Measurements from ENCODE around the gene HAND1. TPM values are rescaled to one million over a fixed set of nuclear protein-coding genes. Genes with fewer than 3 reads are reported as not detected.
A peak's percentile ranks its signal among the peaks of the same experiment; 100 is the strongest.

Gene HAND1
- total RNA-seq, 2 experiments from 2014 or later, result not detected

- Mint-ChIP-seq H3K9me3 (no peaks in the 10 kb centered on the region), H3K4me1 (no peaks in the 10 kb centered on the region), H3K4me3 (no peak overlapping the region), H3K36me3 (no peaks in the 10 kb centered on the region), H3K27ac (no peak overlapping the region), H3K27me3 (peaks cover 67% of the 10 kb centered on the region)
- DNase-seq (no peak), ATAC-seq (ENCODE audit: low read depth) (no peak)
- POLR2A ChIA-PET, result no interaction called here
Measured at GRCh38 chr5:154494036-154494435, 16.0 kb upstream of the HAND1 start.

DNA sequence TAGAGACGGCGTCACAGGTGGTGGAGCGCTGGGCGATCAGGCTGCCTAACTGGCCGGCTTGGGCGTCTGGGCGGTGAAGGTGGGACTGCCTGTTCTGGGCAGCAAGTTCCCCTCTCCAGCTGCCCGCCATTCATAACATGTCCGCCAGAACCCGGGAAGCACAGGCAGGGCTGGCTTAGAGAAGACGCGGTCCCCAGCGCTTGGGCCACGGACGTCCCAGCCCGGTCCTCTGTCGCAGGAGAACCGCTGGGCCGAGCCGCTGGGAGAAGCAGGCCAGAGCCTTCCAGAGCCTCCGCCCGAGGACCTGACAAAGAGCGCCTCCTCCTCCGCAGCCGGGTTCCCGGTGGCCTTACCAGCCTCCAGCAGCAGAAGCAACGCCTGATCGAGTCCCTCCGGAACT is 15.2 kb upstream of the HAND1 start:
- ATAC-seq (ENCODE audit: low read depth) (no peak), DNase-seq (no peak)
- no peak overlapping the region for H3K4me3 Mint-ChIP-seq
- POLR2A ChIA-PET, result no interaction called here
- peaks cover 67% of the 10 kb centered on the region for H3K27me3 Mint-ChIP-seq
- no peaks in the 10 kb centered on the region for H3K4me1 Mint-ChIP-seq
- no peaks in the 10 kb centered on the region for H3K36me3 Mint-ChIP-seq
- H3K9me3 Mint-ChIP-seq, result no peaks in the 10 kb centered on the region
- H3K27ac Mint-ChIP-seq, result no peak overlapping the region

GRCh38 chr5:154491941-154492340 is 13.9 kb upstream of the HAND1 start:
- DNase-seq (no peak), ATAC-seq (ENCODE audit: low read depth) (no peak)
- no peak overlapping the region for H3K27ac Mint-ChIP-seq
- no peaks in the 10 kb centered on the region for H3K9me3 Mint-ChIP-seq
- H3K4me1 Mint-ChIP-seq, result no peaks in the 10 kb centered on the region
- H3K27me3 Mint-ChIP-seq, result peaks cover 72% of the 10 kb centered on the region
- POLR2A ChIA-PET, result no interaction called here
- H3K4me3 Mint-ChIP-seq, result no peak overlapping the region
- H3K36me3 Mint-ChIP-seq, result no peaks in the 10 kb centered on the region

- no peak overlapping the region for H3K27ac Mint-ChIP-seq
- no peak overlapping the region for H3K4me3 Mint-ChIP-seq
- no peaks in the 10 kb centered on the region for H3K36me3 Mint-ChIP-seq
- H3K9me3 Mint-ChIP-seq, result no peaks in the 10 kb centered on the region
- POLR2A ChIA-PET, result no interaction called here
- H3K4me1 Mint-ChIP-seq, result peaks cover 5% of the 10 kb centered on the region
- no peak for ATAC-seq (ENCODE audit: low read depth)
- peaks cover 79% of the 10 kb centered on the region for H3K27me3 Mint-ChIP-seq
- no peak for DNase-seq
Measured at GRCh38 chr5:154487541-154487940, 9.5 kb upstream of the HAND1 start.

DNA sequence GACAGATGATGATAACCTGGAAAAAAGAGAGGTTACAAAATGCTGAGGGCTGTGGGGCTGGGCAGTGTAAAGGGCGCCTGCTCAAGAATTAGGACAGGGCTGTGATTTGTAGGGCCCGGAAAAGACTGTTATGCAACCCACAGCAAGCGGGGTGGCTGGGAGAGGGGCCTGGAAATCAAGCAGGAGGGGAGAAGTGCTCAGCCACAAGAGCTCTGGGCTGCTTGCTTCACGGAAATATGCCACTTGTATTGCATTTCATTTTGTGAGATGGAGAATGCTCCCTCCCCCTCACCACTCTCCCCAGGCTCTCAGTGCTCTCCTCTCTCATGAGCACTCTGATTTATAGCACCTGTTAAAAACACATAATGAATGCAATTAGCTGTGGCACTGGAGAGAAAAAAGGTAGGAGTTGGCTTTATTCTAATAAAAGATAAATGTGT is 8.4 kb upstream of the HAND1 start:
- POLR2A ChIA-PET, result no interaction called here
- no peak overlapping the region for H3K27ac Mint-ChIP-seq
- DNase-seq (no peak), ATAC-seq (ENCODE audit: low read depth) (no peak)
- H3K4me3 Mint-ChIP-seq, result no peak overlapping the region
- no peaks in the 10 kb centered on the region for H3K36me3 Mint-ChIP-seq
- peaks cover 5% of the 10 kb centered on the region for H3K4me1 Mint-ChIP-seq
- H3K27me3 Mint-ChIP-seq, result peaks cover 82% of the 10 kb centered on the region
- no peaks in the 10 kb centered on the region for H3K9me3 Mint-ChIP-seq

DNA sequence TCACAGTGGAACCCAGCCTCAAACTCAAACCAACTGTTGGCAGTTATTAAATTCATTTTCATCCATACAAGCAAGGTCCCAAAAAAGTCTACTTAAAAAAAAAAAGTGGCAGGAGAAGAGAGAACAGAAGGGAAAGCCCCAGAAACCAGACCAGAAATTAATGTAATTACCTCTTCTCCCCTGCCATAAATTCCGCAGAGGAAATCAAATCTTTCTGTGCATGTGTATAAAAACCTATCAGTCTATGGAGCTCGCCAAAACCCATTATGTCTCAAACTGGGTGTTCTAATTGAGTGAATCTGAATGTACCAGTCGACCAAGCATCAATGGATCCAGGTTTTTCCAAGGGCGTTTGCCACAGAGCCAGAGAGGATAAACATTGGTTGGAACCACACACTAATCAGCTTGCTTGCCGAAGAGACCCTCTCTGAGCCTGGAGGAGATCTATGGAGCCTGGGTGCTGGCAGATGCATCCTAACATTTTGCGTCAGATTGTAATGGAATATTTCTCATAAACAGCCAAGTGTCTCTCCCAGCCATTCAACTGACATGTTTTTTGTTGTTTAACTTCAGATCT is 7.9 kb upstream of the HAND1 start:
- H3K27ac Mint-ChIP-seq, result no peak overlapping the region
- POLR2A ChIA-PET, result no interaction called here

GRCh38 chr5:154485096-154485491 is 7.1 kb upstream of the HAND1 start:
- peaks cover 6% of the 10 kb centered on the region for H3K4me1 Mint-ChIP-seq
- peaks cover 89% of the 10 kb centered on the region for H3K27me3 Mint-ChIP-seq
- no peak for ATAC-seq (ENCODE audit: low read depth)
- no peak overlapping the region for H3K27ac Mint-ChIP-seq
- no peaks in the 10 kb centered on the region for H3K9me3 Mint-ChIP-seq
- no peak overlapping the region for H3K4me3 Mint-ChIP-seq
- no peaks in the 10 kb centered on the region for H3K36me3 Mint-ChIP-seq
- DNase-seq, result no peak
- POLR2A ChIA-PET, result no interaction called here

More for the DNA sequence above, 7.9 kb upstream of the HAND1 start:
- H3K36me3 Mint-ChIP-seq, result no peaks in the 10 kb centered on the region
- H3K27me3 Mint-ChIP-seq, result peaks cover 87% of the 10 kb centered on the region
- no peaks in the 10 kb centered on the region for H3K9me3 Mint-ChIP-seq
- peaks cover 5% of the 10 kb centered on the region for H3K4me1 Mint-ChIP-seq
- no peak overlapping the region for H3K4me3 Mint-ChIP-seq
- no peak for ATAC-seq (ENCODE audit: low read depth)
- DNase-seq, result no peak

DNA sequence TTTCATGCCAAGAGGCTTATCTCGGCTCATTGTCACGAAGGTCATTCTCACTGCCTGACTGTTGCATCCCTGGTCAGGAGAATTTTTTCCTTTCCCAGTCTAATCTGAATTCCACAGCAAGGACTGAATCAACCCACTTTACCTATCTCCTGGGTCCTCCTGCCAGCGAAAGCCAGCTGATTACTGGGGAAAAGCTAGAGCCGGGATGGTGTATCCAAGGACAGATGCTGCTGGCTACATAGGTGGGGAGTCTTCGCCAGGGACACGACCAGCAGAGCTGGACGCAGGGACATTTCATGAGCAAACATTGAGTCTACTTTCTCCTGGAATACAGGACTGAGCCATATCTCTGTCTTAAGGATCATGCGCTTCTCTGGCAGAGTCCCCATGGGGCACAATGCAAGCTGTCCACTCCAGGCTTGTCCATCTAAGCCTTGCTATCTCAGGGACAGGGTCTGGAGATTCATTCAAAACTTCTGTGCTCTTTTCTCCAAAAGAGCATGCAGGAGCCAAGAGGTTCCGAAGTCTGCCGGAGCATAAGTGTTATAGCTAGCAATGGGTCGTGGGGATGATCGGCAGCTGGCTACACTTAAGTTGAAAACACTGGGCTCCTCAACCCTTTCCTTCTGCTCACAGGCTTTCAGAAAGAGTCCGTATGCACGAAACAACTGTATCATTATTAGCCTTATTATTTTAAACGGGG is 6.5 kb upstream of the HAND1 start:
- DNase-seq (no peak), ATAC-seq (ENCODE audit: low read depth) (no peak)
- POLR2A ChIA-PET, result no interaction called here
- Mint-ChIP-seq H3K4me1 (peaks cover 9% of the 10 kb centered on the region), H3K36me3 (no peaks in the 10 kb centered on the region), H3K4me3 (no peak overlapping the region), H3K9me3 (no peaks in the 10 kb centered on the region), H3K27ac (no peak overlapping the region), H3K27me3 (peaks cover 89% of the 10 kb centered on the region)

DNA sequence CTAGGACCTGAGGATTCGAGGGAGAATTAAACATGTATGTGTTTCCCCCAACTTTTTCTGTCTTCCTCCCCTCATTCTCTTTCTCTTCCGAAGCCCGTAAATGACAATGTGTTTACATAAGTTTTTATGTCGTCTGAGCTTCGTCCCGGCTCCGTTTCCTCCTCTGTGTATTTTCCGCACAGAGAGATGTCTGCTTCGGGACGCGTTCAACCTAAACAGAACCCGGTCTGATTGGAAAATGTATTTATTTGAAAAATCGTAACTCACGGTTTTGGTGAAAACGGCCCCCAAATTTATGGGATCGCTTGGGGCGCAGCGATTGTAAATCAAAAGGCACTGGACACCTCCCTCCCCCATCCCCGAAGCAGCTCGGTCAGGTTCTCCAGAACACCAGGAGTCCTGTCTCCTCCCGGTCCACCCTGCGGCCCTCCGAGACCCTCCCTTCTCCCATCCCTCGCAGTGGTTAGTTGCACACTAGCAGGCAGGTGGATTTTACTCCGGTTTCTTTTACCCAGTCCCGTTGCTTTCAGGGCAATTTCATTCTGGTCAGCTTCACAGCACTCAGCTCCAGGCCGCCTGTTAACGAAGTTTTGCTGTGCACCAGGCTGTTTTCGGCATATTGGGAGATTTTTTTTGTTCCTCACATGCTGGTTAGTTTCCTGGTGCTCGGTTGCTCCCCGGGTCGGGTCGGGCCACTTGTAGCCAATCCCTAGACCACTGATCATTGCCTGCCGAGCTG is 5.8 kb upstream of the HAND1 start:
- Mint-ChIP-seq H3K9me3 (no peaks in the 10 kb centered on the region), H3K4me3 (peak overlapping the region; percentile 5), H3K27me3 (peaks cover 89% of the 10 kb centered on the region), H3K27ac (peak overlapping the region; percentile 3), H3K4me1 (peaks cover 11% of the 10 kb centered on the region), H3K36me3 (peaks cover 1% of the 10 kb centered on the region)
- POLR2A ChIA-PET, result no interaction called here
- no peak for ATAC-seq (ENCODE audit: low read depth)
- DNase-seq, result no peak

- Mint-ChIP-seq H3K36me3 (peaks cover 1% of the 10 kb centered on the region), H3K27me3 (peaks cover 92% of the 10 kb centered on the region), H3K4me1 (peaks cover 11% of the 10 kb centered on the region), H3K9me3 (no peaks in the 10 kb centered on the region), H3K27ac (no peak overlapping the region), H3K4me3 (no peak overlapping the region)
- no peak for ATAC-seq (ENCODE audit: low read depth)
- DNase-seq, result no peak
- POLR2A ChIA-PET, result no interaction called here
Measured at GRCh38 chr5:154482528-154483449, 4.8 kb upstream of the HAND1 start.

- no peak overlapping the region for H3K4me3 Mint-ChIP-seq
- POLR2A ChIA-PET, result no interaction called here
- no peaks in the 10 kb centered on the region for H3K9me3 Mint-ChIP-seq
- peaks cover 1% of the 10 kb centered on the region for H3K36me3 Mint-ChIP-seq
- H3K27me3 Mint-ChIP-seq, result peaks cover 91% of the 10 kb centered on the region
- ATAC-seq (ENCODE audit: low read depth), result no peak
- H3K4me1 Mint-ChIP-seq, result peaks cover 12% of the 10 kb centered on the region
- no peak overlapping the region for H3K27ac Mint-ChIP-seq
- no peak for DNase-seq
Measured at GRCh38 chr5:154481584-154482381, 3.8 kb upstream of the HAND1 start.

DNA sequence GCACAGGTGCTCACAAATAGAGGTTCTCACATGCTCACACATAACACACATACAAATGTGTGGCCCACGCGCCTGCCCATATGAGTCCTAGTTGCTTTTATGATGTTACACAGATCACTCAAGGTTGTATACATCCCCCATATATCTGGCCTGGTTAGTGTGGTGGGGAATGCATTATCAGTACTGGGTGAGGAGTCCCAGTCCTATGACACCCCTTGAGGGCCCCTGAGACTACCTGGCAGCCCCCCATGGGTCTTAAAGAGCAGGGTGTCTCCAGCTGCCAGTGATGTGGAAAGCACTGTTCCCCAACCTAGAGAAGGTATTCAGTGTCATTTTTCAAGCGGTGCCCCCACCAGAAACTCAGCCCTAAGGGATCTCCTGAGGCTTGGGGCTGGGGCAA is 2.8 kb upstream of the HAND1 start:
- H3K36me3 Mint-ChIP-seq, result peaks cover 1% of the 10 kb centered on the region
- POLR2A ChIA-PET, result no interaction called here
- H3K9me3 Mint-ChIP-seq, result no peaks in the 10 kb centered on the region
- H3K27me3 Mint-ChIP-seq, result peaks cover 91% of the 10 kb centered on the region
- no peak for DNase-seq
- ATAC-seq (ENCODE audit: low read depth), result no peak
- H3K4me3 Mint-ChIP-seq, result no peak overlapping the region
- peaks cover 13% of the 10 kb centered on the region for H3K4me1 Mint-ChIP-seq
- no peak overlapping the region for H3K27ac Mint-ChIP-seq

All from activated naive CD8-positive, alpha-beta T cell treated with anti-CD3 and anti-CD28 coated beads, Interleukin-2, amount 10 ng/mL, durations not matched to agents 7 days and 5 days (primary cell).